ENCODE measurements around the gene CNTNAP2. TPM values are rescaled to one million over a fixed set of nuclear protein-coding genes. Genes with fewer than 3 reads are reported as not detected.
"Not testable (repeated sequence)": the region's sequence is repeated elsewhere in the genome, so short reads cannot be mapped to it uniquely, and the experiment has no call there.

The CNTNAP2 gene
- polyA plus RNA-seq, 4 donors, result 22.5 to 28.4 (median 26.7) TPM

DNA sequence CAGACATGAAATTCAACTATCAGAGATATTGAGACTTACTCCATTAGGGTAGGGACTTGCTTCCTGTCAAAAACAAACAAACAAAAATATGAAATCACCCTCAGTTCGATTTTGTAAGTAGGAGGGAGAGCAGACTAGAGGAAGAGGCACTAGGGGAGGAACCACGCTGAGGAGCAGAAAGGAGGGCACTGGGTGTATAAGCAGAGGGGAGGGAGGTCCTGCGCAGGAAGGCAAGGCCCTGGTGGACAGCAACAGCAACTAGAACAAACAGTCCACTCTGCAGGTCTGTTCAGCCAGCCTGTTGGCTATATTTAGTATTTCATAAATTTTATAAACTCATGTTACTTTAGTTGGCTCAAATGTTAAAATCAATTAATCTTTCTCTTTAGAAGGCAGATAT is 1536.9 kb downstream of the CNTNAP2 start:
- DNase-seq (ENCODE audit: low read depth in 4 of 4, low spot score in 3 of 4), result no peak

DNA sequence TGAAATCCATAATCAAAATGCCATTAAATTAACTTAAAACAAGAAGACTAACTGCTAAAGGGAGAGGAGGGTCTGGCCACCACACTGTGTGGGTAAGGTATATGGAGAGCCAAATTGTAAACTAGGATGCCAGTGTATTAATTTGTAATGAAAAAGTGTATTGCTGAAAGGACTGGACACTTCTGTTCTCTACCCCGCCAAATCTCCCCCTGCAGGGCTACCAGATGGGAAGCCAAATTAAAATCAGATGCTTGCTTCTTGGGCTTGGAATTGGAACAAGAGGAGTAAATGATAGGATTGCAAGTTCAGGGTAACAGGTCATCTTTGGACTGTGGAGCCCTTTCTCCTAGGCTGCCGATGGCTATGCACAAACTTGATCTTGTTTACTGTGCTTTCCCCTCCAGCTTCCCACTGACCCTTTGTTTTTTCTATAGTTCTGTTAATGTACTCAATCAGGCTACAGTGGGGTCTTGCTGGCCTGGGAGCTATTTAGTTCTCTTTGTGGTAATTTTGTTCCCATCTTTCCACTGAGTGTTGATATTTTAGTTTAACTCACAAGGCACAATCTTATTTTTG is 1541.9 kb downstream of the CNTNAP2 start:
- DNase-seq (ENCODE audit: low read depth in 4 of 4, low spot score in 3 of 4), result no peak

- no peak for DNase-seq (ENCODE audit: low read depth in 4 of 4, low spot score in 3 of 4)
Measured at GRCh38 chr7:147659036-147659995, 1542.7 kb downstream of the CNTNAP2 start.

DNA sequence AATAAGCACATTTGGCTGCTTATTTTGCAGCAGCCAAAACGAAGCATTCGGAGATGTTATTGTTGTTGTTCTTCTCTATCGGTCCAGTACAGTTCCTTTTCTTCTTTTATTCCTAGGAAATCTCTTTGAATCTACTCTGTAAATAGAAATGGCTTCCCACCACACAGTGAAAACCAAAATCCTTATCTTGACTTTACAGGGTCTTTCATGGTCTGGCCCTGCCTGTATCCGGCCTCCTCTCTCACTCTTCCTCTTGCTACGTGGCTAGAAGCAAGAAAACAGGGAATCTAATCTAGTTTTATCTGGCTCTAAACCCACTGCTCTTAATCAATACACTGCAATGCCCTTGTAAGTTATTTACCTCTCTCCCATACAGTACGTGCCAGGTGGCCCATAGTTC is 1547.9 kb downstream of the CNTNAP2 start:
- no peak for DNase-seq (ENCODE audit: low read depth in 4 of 4, low spot score in 3 of 4)

- no peak for DNase-seq (ENCODE audit: low read depth in 4 of 4, low spot score in 3 of 4)
Measured at GRCh38 chr7:147670759-147671158, 1554.2 kb downstream of the CNTNAP2 start.

DNA sequence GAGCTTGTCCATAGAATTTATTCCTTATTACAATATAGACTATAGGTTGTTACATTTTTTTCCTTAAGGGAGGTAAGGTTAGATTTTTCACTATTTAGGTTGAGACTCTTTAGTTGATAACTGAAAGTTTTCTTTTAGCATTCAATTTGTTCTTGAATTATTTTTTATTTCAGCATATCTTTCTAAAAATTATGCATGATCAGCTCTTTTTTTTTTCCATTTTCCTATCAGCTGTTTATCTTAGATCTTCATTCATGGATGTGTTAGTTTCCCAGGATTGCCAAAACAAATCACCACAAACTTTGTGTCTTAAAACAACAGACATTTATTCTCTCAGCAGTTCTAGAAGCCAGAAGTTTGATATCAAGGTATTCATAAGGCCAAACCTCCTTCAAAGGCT is 1558.1 kb downstream of the CNTNAP2 start:
- DNase-seq (ENCODE audit: low read depth in 4 of 4, low spot score in 3 of 4), result no peak

GRCh38 chr7:147678943-147679342 is 1562.3 kb downstream of the CNTNAP2 start:
- no peak for DNase-seq (ENCODE audit: low read depth in 4 of 4, low spot score in 3 of 4)

- no peak for DNase-seq (ENCODE audit: low read depth in 4 of 4, low spot score in 3 of 4)
Measured at GRCh38 chr7:147681530-147681929, 1564.9 kb downstream of the CNTNAP2 start.

DNA sequence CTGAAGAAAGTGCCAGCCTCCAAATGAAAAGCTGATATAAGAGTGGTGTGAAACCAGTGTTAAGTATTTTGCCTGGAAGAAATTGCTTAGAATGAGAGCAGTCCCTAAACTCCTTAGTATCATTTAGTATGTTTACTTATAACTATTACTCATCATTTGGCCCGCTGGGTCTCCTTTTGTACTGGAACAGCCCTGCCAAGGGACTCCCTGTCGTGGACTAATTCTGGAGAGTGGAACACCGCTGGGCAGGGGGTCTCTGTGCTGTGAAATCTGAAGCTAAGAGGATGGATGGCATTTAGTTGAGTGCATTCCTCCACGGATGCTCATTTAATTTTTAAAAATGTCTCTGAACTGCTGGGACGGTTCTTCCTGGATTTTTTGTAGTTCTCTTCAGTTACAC is 1584.1 kb downstream of the CNTNAP2 start:
- no peak for DNase-seq (ENCODE audit: low read depth in 4 of 4, low spot score in 3 of 4)

DNA sequence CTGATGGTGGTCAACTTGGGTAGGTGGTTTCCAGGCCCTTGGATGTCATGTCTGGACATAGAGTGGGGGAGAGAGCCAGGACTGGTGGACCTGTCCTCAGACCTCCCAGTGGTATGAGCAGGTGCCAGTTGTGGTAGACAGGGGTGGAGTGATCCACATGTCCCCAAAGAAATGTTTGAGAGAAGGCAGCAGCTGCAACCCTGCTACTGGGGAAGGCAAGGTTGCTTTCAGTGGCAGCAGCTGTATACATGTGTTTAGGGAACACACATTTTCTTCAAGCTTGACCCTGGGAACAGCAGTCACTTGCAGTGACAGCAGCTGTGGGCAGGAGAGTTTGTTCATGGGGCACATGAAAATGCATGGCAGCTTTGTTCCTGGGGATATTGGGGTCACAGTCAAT is 1591.3 kb downstream of the CNTNAP2 start:
- DNase-seq (ENCODE audit: low read depth in 4 of 4, low spot score in 3 of 4), result no peak

DNA sequence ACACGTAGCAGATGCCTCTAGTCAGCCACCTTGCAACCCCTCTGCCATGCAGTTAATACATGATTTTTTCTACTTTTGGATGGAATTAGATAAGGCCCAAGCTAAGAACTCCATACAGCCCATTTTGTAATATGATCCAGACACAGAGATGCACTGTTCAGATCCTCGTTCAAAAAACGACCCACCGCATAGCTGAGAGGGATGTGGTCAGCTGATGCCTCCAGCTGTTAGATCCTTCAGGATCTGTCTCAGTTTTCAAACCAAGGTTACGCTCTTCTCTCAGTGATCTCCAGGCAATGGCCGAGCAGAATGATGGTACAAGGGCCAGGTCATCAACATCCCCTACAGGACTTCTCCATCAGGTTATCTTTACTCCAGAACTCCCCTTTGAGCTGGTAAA is 1592.3 kb downstream of the CNTNAP2 start:
- DNase-seq (ENCODE audit: low read depth in 4 of 4, low spot score in 3 of 4), result no peak

DNA sequence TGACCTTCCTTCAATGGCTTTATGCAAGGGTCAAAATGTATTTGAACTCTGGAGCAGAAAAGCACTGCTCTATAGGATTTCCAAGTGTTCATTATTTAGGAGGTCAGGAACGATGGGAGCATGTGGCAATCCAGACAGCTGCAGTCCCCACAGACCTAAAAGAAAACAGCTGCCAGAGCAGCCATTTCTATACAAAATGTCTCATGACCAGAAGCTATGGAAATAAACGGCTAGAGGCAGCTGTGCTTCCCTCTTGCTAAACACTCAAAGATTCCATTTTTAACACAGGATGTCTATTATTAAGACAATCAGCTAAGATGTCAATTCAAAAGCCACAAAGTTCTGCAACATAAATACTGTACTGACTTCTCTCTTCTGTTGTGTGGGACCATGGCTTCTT is 1594.8 kb downstream of the CNTNAP2 start:
- no peak for DNase-seq (ENCODE audit: low read depth in 4 of 4, low spot score in 3 of 4)

DNA sequence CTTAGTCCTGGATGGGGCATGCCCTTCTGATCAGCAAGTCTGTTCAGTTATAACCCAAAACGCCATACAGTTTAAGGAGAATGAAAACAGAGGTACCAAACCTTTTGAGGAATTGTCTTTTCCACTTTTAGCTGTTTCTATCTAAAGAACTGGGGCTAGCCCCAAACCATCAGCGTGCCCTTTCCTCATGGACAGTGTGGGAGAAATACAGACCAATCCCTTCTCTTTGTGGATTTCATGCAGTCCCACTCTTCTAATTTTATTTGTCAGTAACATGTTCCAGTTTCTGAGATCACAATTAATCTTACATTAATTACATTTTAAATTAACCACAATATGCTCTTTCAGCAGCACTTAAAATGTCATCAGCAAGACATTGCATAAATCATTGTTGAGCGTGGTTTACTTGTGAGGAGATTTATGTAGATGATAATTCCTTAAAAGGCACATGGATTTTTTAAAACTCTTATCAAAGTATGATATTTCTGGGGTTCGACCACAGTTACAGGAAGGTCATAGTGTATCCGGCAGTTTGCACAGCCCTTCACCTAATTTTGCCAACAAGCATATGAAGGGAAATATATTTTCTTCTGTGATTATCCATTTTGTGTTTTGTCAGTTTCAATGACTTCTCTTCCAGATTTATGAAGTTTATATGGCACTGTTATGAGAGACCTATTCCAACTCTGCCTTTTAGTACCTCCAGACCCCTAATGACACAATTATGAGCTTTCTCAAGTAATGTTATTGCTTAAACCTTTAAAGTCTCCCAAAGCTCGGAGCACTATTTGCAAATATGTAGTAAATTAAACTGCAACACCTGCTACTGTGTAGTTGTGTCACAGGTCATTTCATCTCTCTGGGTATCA is 1605.6 kb downstream of the CNTNAP2 start:
- DNase-seq (ENCODE audit: low read depth in 4 of 4, low spot score in 3 of 4), result no peak

GRCh38 chr7:147723536-147723935 is 1606.9 kb downstream of the CNTNAP2 start:
- DNase-seq (ENCODE audit: low read depth in 4 of 4, low spot score in 3 of 4), result no peak

DNA sequence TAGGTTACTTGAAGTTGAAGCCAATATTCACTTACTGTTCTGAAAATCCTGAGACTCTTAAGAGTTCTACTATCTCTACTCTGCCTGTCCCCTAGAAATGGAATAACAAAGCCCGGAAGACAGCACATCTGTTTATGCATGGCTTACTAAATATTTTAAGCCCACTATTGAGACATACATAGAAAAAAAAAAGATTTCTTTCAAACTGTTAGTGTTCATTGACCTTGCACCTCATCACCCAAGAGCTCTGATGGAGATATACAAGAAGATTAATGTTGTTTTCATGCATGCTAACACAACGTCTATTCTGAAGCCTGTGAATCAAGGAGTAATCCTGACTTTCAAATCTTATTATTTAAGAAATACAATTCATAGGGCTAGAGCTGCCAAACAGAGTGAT is 1614.7 kb downstream of the CNTNAP2 start:
- DNase-seq (ENCODE audit: low read depth in 4 of 4, low spot score in 3 of 4), result no peak

- DNase-seq (ENCODE audit: low read depth in 4 of 4, low spot score in 3 of 4), result not testable (repeated sequence)
Measured at GRCh38 chr7:147737559-147738214, 1621.1 kb downstream of the CNTNAP2 start.

GRCh38 chr7:147742301-147742700 is 1625.7 kb downstream of the CNTNAP2 start:
- no peak for DNase-seq (ENCODE audit: low read depth in 4 of 4, low spot score in 3 of 4)

- no peak for DNase-seq (ENCODE audit: low read depth in 4 of 4, low spot score in 3 of 4)
Measured at GRCh38 chr7:147756300-147756699, 1639.7 kb downstream of the CNTNAP2 start.

GRCh38 chr7:147759327-147759943 is 1642.8 kb downstream of the CNTNAP2 start:
- no peak for DNase-seq (ENCODE audit: low read depth in 4 of 4, low spot score in 3 of 4)

GRCh38 chr7:147765301-147765700 is 1648.7 kb downstream of the CNTNAP2 start:
- DNase-seq (ENCODE audit: low read depth in 4 of 4, low spot score in 3 of 4), result no peak

All from right renal pelvis (tissue), 4 donors.